HepG2 (cell line): ENCODE results near the gene PRDM9.

Source experiments
- CTCF ChIP-seq: sonication (generic); formaldehyde crosslinking; IDR thresholded peaks from 2 replicates; pipeline ENCODE4 v1.5.0; 2020; ENCODE audit warnings: mild to moderate bottlenecking, missing genetic modification reagents, moderate library complexity
- HOXA3 ChIP-seq: sonication (generic); formaldehyde crosslinking; IDR thresholded peaks from 2 replicates; pipeline ENCODE4 v1.5.0; 2020; ENCODE audit warnings: missing genetic modification reagents
- JUND ChIP-seq: sonication (generic); formaldehyde crosslinking; IDR thresholded peaks from 2 replicates; pipeline ENCODE4 v1.8.0; 2022; ENCODE audit warnings: mild to moderate bottlenecking, missing genetic modification reagents
- KIAA2018 ChIP-seq: sonication (generic); formaldehyde crosslinking; IDR thresholded peaks from 2 replicates; pipeline ENCODE4 v1.5.0; 2020; ENCODE audit warnings: mild to moderate bottlenecking, missing genetic modification reagents, borderline replicate concordance
- KLF16 ChIP-seq, 2 experiments: sonication (generic) in 1 of 2; formaldehyde crosslinking in 1 of 2; IDR thresholded peaks; 2 replicates each; pipeline versions ENCODE4 v1.6.1 to v1.8.0; 2016 to 2023; ENCODE audit warnings: missing genetic modification reagents in 2 of 2, missing compliant biosample characterization in 1 of 2
- POLR2A ChIP-seq, 2 experiments: IDR thresholded peaks; 2 replicates each; pipeline ENCODE4 v1.6.1; 2011; ENCODE audit warnings: low read depth in 2 of 2, low read length in 2 of 2, mild to moderate bottlenecking in 1 of 2, moderate library complexity in 1 of 2; ENCODE audit not compliant: insufficient read depth in 1 of 2
- POLR2AphosphoS5 ChIP-seq: IDR thresholded peaks from 2 replicates; pipeline ENCODE4 v1.6.1; 2012; ENCODE audit warnings: low read depth, low read length
- SMAD3 ChIP-seq: sonication (generic); formaldehyde crosslinking; IDR thresholded peaks from 2 replicates; pipeline ENCODE4 v1.4.0; 2020; ENCODE audit warnings: missing genetic modification reagents
- SMC3 ChIP-seq: IDR thresholded peaks from 2 replicates; pipeline ENCODE4 v1.6.1; 2011; ENCODE audit warnings: low read length, improper control_type of control experiment
- TP53 ChIP-seq: sonication (generic); formaldehyde crosslinking; conservative IDR thresholded peaks from 2 replicates; pipeline ENCODE4 v1.4.0; 2020; ENCODE audit warnings: missing genetic modification reagents
- YEATS4 ChIP-seq: sonication (generic); formaldehyde crosslinking; IDR thresholded peaks from 2 replicates; pipeline ENCODE4 v1.4.0; 2020; ENCODE audit warnings: missing genetic modification reagents, borderline replicate concordance
- ZBTB1 ChIP-seq: sonication (generic); formaldehyde crosslinking; IDR thresholded peaks from 2 replicates; pipeline ENCODE4 v1.4.0; 2020; ENCODE audit warnings: missing genetic modification reagents, borderline replicate concordance
- ZNF550 ChIP-seq: sonication (generic); formaldehyde crosslinking; IDR thresholded peaks from 2 replicates; pipeline ENCODE4 v1.4.0; 2020; ENCODE audit warnings: mild to moderate bottlenecking, missing genetic modification reagents, borderline replicate concordance
- ZNF776 ChIP-seq: sonication (generic); formaldehyde crosslinking; IDR thresholded peaks from 2 replicates; pipeline ENCODE4 v1.4.0; 2020; ENCODE audit warnings: mild to moderate bottlenecking, missing genetic modification reagents

GRCh38 chr5:23496576-23496975, 10.8 kb upstream of the PRDM9 start:
- TF ChIP-seq KLF16 (CRISPR knock-in tag; IDR thresholded peaks at IDR 0.05) (no peak), SMC3 (no peak), CTCF (CRISPR knock-in tag) (no peak), SMAD3 (CRISPR knock-in tag) (no peak), JUND (CRISPR knock-in tag) (no peak), ZBTB1 (CRISPR knock-in tag) (no peak), KIAA2018 (CRISPR knock-in tag) (no peak), HOXA3 (CRISPR knock-in tag) (no peak), POLR2AphosphoS5 (no peak), TP53 (CRISPR knock-in tag) (no peak), YEATS4 (CRISPR knock-in tag) (no peak), POLR2A (IDR thresholded peaks at IDR 0.05; ENCODE audit: insufficient read depth in 1 of 2, low read depth in 2 of 2, low read length in 2 of 2) (no peak), ZNF550 (CRISPR knock-in tag) (no peak), ZNF776 (CRISPR knock-in tag) (no peak)
